Measurements from ENCODE around the gene IQCE.

DNA sequence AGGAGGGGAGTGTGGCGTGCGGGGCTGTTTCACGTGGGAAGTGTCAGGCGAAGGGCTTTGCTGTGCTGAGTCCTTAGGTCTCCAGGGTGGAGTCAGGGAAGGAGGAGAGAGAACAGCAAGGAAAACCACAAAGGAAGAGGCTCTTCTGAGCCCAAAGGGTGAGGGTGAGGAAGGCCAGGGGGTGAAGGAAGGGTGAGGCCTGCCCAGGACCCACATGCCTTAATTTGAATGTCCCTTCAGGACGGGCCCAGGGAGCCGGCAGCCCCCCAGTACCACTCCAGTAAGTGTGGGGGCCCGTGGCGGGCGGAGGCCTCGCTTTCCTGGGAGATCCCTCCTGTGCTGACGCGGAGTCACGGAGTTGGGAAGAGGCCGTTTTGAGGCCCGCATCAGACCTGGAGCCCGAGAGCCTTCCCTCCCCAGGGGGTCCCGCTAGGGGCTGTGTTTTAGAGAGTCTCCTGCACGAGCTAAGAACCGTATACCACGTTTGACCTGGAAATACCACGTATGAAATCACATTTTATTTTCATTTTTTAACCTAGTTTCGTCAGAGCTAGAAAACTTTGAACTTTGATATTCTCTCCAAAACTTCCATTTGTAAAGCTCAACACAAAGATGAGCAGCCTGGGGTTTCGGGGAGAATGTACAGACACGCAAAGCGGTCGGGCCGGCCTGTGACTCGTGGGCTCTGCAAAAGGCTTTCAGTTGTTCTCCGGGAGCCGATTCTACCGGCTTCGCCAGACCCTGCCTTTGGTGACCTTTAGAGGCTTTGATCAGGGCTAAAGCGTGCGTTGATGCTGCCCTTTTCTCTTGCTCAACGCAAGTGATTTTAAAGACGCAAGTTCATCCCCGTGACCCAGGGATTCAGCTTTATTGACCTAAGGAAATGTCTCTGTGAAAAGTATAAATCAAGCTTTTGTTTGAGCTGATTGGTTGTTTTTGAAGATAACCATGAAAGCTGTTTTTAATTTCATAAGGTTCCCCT, 49.4 kb downstream of the IQCE start:
- no peak for TF ChIP-seq CTCF (IDR thresholded peaks at IDR 0.05)
- TF ChIP-seq POLR2A (IDR thresholded peaks at IDR 0.05): no peak
- no peak for TF ChIP-seq POLR2AphosphoS5 (IDR thresholded peaks at IDR 0.05)
